ENCODE measurements around the gene BCKDHB. TPM values are rescaled to one million over a fixed set of nuclear protein-coding genes. Genes with fewer than 3 reads are reported as not detected.
"Not testable (repeated sequence)": the region's sequence is repeated elsewhere in the genome, so short reads cannot be mapped to it uniquely, and the experiment has no call there.

BCKDHB gene
- total RNA-seq, 1 experiment from 2014 or later, result 29.7 TPM

DNA sequence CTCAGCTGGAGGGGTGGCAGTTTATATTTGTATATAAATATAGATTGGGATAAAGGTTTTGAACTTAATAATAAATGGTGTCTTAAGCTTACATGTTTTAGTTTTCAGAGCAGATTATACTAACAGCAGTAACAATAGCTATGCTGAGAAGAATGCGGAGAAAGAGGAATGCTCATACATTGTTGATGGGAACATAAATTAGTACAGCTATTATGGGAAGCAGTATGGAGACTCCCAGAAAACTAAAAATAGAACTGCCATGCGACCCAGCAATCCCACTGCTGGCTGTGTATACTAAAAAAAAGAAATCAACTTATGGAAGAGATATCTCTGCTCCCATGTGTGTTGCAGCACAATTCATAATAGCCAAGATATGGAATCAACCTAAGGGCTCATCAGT is 127.9 kb downstream of the BCKDHB start:
- CTCF ChIA-PET, result no interaction called here

DNA sequence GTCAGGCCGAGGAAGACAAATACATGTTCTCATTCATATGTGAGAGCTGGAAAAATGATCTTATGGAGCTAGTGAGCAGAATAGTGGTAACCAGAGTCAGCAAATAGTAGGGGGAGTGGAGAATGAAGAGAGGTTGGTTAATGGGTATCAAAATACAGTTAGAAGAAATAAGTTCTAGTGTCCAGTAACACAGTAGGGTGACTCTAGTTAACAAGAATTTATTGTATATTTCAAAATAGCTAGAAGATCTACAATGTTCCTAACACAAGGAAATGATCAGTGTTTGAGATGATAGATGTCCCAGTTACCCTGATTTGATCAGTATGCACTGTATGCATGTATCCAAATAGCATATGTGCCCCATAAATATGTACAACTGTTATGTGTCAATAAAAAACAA is 128.4 kb downstream of the BCKDHB start:
- CTCF ChIA-PET, result no interaction called here
- no peaks in the 10 kb centered on the region for H3K9me3 Mint-ChIP-seq (ENCODE audit: unreplicated experiment)
- Histone ChIP-seq H3K36me3 (ENCODE audit: control insufficient read depth, insufficient read depth, low read length) (no peaks in the 10 kb centered on the region), H3K4me1 (no peaks in the 10 kb centered on the region), H3K27me3 (replicated peaks; ENCODE audit: control insufficient read depth, insufficient read depth, low read length) (no peaks in the 10 kb centered on the region), H3K4me3 (ENCODE audit: low read depth, low read length) (no peak overlapping the region), H3K9me3 (no peaks in the 10 kb centered on the region; the same call in 1 of the 2 replicates)
- intact Hi-C loops (cut with micrococcal nuclease; ENCODE audit: unreplicated experiment), result no loop called here
- H3K4me1 Mint-ChIP-seq (ENCODE audit: low read depth, unreplicated experiment), result no peaks in the 10 kb centered on the region
- no peak overlapping the region for H3K27ac Mint-ChIP-seq (ENCODE audit: unreplicated experiment)
- H3K27me3 Mint-ChIP-seq (ENCODE audit: insufficient read depth, unreplicated experiment), result no peaks in the 10 kb centered on the region
- POLR2A ChIA-PET, result no interaction called here
- no peaks in the 10 kb centered on the region for H3K36me3 Mint-ChIP-seq (ENCODE audit: insufficient read depth, unreplicated experiment)
- no peak overlapping the region for H3K4me3 Mint-ChIP-seq (ENCODE audit: unreplicated experiment)
- TF ChIP-seq, protein P1, sequence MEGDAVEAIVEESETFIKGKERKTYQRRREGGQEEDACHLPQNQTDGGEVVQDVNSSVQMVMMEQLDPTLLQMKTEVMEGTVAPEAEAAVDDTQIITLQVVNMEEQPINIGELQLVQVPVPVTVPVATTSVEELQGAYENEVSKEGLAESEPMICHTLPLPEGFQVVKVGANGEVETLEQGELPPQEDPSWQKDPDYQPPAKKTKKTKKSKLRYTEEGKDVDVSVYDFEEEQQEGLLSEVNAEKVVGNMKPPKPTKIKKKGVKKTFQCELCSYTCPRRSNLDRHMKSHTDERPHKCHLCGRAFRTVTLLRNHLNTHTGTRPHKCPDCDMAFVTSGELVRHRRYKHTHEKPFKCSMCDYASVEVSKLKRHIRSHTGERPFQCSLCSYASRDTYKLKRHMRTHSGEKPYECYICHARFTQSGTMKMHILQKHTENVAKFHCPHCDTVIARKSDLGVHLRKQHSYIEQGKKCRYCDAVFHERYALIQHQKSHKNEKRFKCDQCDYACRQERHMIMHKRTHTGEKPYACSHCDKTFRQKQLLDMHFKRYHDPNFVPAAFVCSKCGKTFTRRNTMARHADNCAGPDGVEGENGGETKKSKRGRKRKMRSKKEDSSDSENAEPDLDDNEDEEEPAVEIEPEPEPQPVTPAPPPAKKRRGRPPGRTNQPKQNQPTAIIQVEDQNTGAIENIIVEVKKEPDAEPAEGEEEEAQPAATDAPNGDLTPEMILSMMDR (IDR thresholded peaks at IDR 0.05; ENCODE audit: insufficient read depth in 1 of 2, low read depth in 1 of 2, low read length in 1 of 2, severe bottlenecking in 1 of 2, unreplicated experiment in 1 of 2), result no peak
- DNase-seq, result no peak
- BruUV-seq (replicated peaks), result no TSS peak

More for the DNA sequence above, 127.9 kb downstream of the BCKDHB start:
- Mint-ChIP-seq H3K27me3 (ENCODE audit: insufficient read depth, unreplicated experiment) (no peaks in the 10 kb centered on the region), H3K4me3 (ENCODE audit: unreplicated experiment) (no peak overlapping the region), H3K27ac (ENCODE audit: unreplicated experiment) (no peak overlapping the region), H3K36me3 (ENCODE audit: insufficient read depth, unreplicated experiment) (no peaks in the 10 kb centered on the region), H3K9me3 (ENCODE audit: unreplicated experiment) (peaks cover 2% of the 10 kb centered on the region), H3K4me1 (ENCODE audit: low read depth, unreplicated experiment) (no peaks in the 10 kb centered on the region)
- Histone ChIP-seq H3K27me3 (replicated peaks; ENCODE audit: control insufficient read depth, insufficient read depth, low read length) (no peaks in the 10 kb centered on the region), H3K4me1 (no peaks in the 10 kb centered on the region), H3K36me3 (ENCODE audit: control insufficient read depth, insufficient read depth, low read length) (no peaks in the 10 kb centered on the region), H3K4me3 (ENCODE audit: low read depth, low read length) (no peak overlapping the region), H3K9me3 (no peaks in the 10 kb centered on the region; the same call in 1 of the 2 replicates)
- TF ChIP-seq, protein P1 (IDR thresholded peaks at IDR 0.05; ENCODE audit: insufficient read depth in 1 of 2, low read depth in 1 of 2, low read length in 1 of 2, severe bottlenecking in 1 of 2, unreplicated experiment in 1 of 2), result no peak
- DNase-seq, result no peak
- POLR2A ChIA-PET, result no interaction called here
- intact Hi-C loops (cut with micrococcal nuclease; ENCODE audit: unreplicated experiment), result no loop called here
- no TSS peak for BruUV-seq (replicated peaks)

DNA sequence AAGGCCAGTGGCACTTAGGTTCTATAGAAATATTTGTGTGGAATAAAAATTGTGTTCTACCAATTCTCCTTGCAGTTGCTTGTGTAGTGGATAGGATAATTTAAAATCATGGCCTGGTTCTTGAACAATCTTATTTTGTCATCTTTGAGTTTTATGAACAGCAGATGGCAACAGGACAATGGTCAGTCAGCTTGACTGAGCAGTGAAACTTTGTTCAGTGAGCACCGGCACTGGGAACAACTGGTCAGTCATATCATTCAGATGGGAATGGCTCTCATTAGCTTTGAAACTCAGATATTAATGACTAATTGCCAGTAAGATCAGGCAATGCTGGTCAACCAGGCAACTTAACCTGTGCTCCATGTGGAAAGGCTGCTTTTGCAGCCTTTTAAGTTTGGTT is 129.2 kb downstream of the BCKDHB start:
- ChIA-PET POLR2A (no interaction called here), CTCF (no interaction called here)
- H3K36me3 ChIP-seq (ENCODE audit: control insufficient read depth, insufficient read depth, low read length), result no peaks in the 10 kb centered on the region
- H3K4me3 ChIP-seq (ENCODE audit: low read depth, low read length), result no peak overlapping the region
- Mint-ChIP-seq H3K27ac (ENCODE audit: unreplicated experiment) (no peak overlapping the region), H3K9me3 (ENCODE audit: unreplicated experiment) (no peaks in the 10 kb centered on the region), H3K4me3 (ENCODE audit: unreplicated experiment) (no peak overlapping the region), H3K27me3 (ENCODE audit: insufficient read depth, unreplicated experiment) (no peaks in the 10 kb centered on the region), H3K36me3 (ENCODE audit: insufficient read depth, unreplicated experiment) (no peaks in the 10 kb centered on the region), H3K4me1 (ENCODE audit: low read depth, unreplicated experiment) (no peaks in the 10 kb centered on the region)
- DNase-seq, result no peak
- H3K27me3 ChIP-seq (replicated peaks; ENCODE audit: control insufficient read depth, insufficient read depth, low read length), result no peaks in the 10 kb centered on the region
- TF ChIP-seq, protein P1 (IDR thresholded peaks at IDR 0.05; ENCODE audit: insufficient read depth in 1 of 2, low read depth in 1 of 2, low read length in 1 of 2, severe bottlenecking in 1 of 2, unreplicated experiment in 1 of 2), result no peak
- intact Hi-C loops (cut with micrococcal nuclease; ENCODE audit: unreplicated experiment), result no loop called here
- no peaks in the 10 kb centered on the region; the same call in 1 of the 2 replicates for H3K9me3 ChIP-seq
- H3K4me1 ChIP-seq, result no peaks in the 10 kb centered on the region
- BruUV-seq (replicated peaks), result no TSS peak

DNA sequence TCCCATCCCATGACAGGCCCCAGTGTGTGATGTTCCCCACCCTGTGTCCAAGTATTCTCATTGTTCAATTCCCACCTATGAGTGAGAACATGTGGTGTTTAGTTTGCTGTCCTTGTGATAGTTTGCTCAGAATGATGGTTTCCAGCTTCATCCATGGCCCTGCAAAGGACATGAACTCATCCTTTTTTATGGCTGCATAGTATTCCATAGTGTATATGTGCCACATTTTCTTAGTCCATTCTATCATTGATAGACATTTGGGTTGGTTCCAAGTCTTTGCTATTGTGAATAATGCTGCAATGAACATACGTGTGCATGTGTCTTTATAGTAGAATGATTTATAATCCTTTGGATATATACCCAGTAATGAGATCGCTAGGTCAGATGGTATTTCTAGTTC is 132.3 kb downstream of the BCKDHB start:
- H3K27ac Mint-ChIP-seq (ENCODE audit: unreplicated experiment); H3K36me3 Mint-ChIP-seq (ENCODE audit: insufficient read depth, unreplicated experiment); BruUV-seq (replicated peaks); H3K9me3 ChIP-seq; CTCF ChIA-PET; H3K27me3 ChIP-seq (replicated peaks; ENCODE audit: control insufficient read depth, insufficient read depth, low read length); H3K27me3 Mint-ChIP-seq (ENCODE audit: insufficient read depth, unreplicated experiment); H3K4me3 ChIP-seq (ENCODE audit: low read depth, low read length); H3K9me3 Mint-ChIP-seq (ENCODE audit: unreplicated experiment); intact Hi-C loops (cut with micrococcal nuclease; ENCODE audit: unreplicated experiment); H3K36me3 ChIP-seq (ENCODE audit: control insufficient read depth, insufficient read depth, low read length); H3K4me1 ChIP-seq; DNase-seq; H3K4me3 Mint-ChIP-seq (ENCODE audit: unreplicated experiment); POLR2A ChIA-PET; H3K4me1 Mint-ChIP-seq (ENCODE audit: low read depth, unreplicated experiment): not testable (repeated sequence)

Data from Caco-2 (cell line).